Gastroesophageal sphincter (tissue), 4 donors: ENCODE data around the gene SPAG17. TPM values are rescaled to one million over a fixed set of nuclear protein-coding genes. Genes with fewer than 3 reads are reported as not detected.

Experiments used
- ATAC-seq: fragments of 150-250 bp; one replicate; pipeline ENCODE4 v1.9.1; 2016; ENCODE audit warnings: mild to moderate bottlenecking, moderate library complexity
- H3K27ac ChIP-seq, 4 donors: fragments of 200-600 bp; sonication (generic) in 3 of 4; 1 replicate in 3 of 4; 2 replicates in 1 of 4; pipeline ENCODE4 v1.5.1; 2016 to 2019
- H3K27me3 ChIP-seq: fragments of 200-600 bp; sonication (generic); one replicate; pipeline ENCODE4 v1.5.1; 2019
- H3K36me3 ChIP-seq, 2 donors: fragments of 200-600 bp; sonication (generic); one replicate each; pipeline ENCODE4 v1.5.1; 2019; ENCODE audit warnings: control low read depth in 1 of 2
- H3K4me1 ChIP-seq, 3 donors: fragments of 200-600 bp; sonication (generic); 1 replicate in 2 of 3; 2 replicates in 1 of 3; pipeline ENCODE4 v1.5.1; 2016 to 2019; ENCODE audit warnings: control low read depth in 2 of 3
- H3K4me3 ChIP-seq, 2 donors: fragments of 200-600 bp; sonication (generic); one replicate each; pipeline ENCODE4 v1.5.1; 2019; ENCODE audit warnings: mild to moderate bottlenecking in 1 of 2, moderate library complexity in 1 of 2
- H3K9me3 ChIP-seq, 3 donors: fragments of 200-600 bp; sonication (generic); one replicate each; pipeline ENCODE4 v1.5.1; 2017 to 2019; ENCODE audit warnings: control low read depth in 2 of 3
- CTCF ChIP-seq, 4 experiments: fragments of 200-600 bp in 2 of 4; fragments of 450-650 bp in 2 of 4; sonication (generic) in 1 of 4; IDR thresholded peaks; one replicate each; pipeline ENCODE4 v1.5.1; 2017 to 2019; ENCODE audit warnings: antibody characterized with exemption in 4 of 4, mild to moderate bottlenecking in 2 of 4, moderate library complexity in 2 of 4
- EP300 ChIP-seq: sonication (generic); formaldehyde crosslinking; IDR thresholded peaks from one replicate; pipeline ENCODE4 v1.6.1; 2017; ENCODE audit warnings: antibody characterized with exemption, mild to moderate bottlenecking
- POLR2A ChIP-seq, 2 donors: fragments of 450-650 bp; IDR thresholded peaks; one replicate each; pipeline ENCODE4 v1.6.1; 2017; ENCODE audit warnings: antibody characterized with exemption in 2 of 2, mild to moderate bottlenecking in 2 of 2, moderate library complexity in 1 of 2
- POLR2AphosphoS5 ChIP-seq: sonication (generic); formaldehyde crosslinking; IDR thresholded peaks from one replicate; pipeline ENCODE4 v1.6.1; 2017; ENCODE audit warnings: antibody characterized with exemption
- WGBS, 2 donors: methylation state at CpG; one replicate each; pipeline ENCODE4 v1.1.5; 2018; ENCODE audit warnings: low coverage in 1 of 2; 5-methylcytosine and 5-hydroxymethylcytosine counted together
- total RNA-seq, 4 donors: library from RNA; depleted of rRNA; stranded (reverse); fragments of >200 nt; gene quantifications; one replicate each; pipeline ENCODE4 v1.1.0, GENCODE V29; 2016

The SPAG17 gene
- total RNA-seq, 4 donors from 2014 or later: 0.13 to 2.2 (median 0.42) TPM

- H3K27ac ChIP-seq: no peak overlapping the region
- no peaks in the 10 kb centered on the region for H3K36me3 ChIP-seq
- peaks cover 0 to 10% (median 0%) of the 10 kb centered on the region in 3 donors for H3K4me1 ChIP-seq
- no peaks in the 10 kb centered on the region for H3K27me3 ChIP-seq
- WGBS, 2 donors: 76 to 83% methylated on average over 2 to 3 of the region's 4 CpGs
- TF ChIP-seq POLR2AphosphoS5 (no peak), CTCF (IDR thresholded peaks at IDR 0.05) (no peak)
- H3K4me3 ChIP-seq: no peak overlapping the region
- ATAC-seq: no peak
- H3K9me3 ChIP-seq: no peaks in the 10 kb centered on the region
Observed at GRCh38 chr1:118186026-118186425, 998 bp upstream of the SPAG17 start.

- Histone ChIP-seq H3K36me3 (no peaks in the 10 kb centered on the region), H3K4me3 (peak overlapping the region in 1 of 2 donors; percentile 47), H3K27ac (no peak overlapping the region), H3K4me1 (peaks cover 0 to 10% (median 0%) of the 10 kb centered on the region in 3 donors), H3K27me3 (no peaks in the 10 kb centered on the region), H3K9me3 (no peaks in the 10 kb centered on the region)
- no peak for ATAC-seq
- WGBS, 2 donors: 38 to 56% methylated on average over 4 to 5 of the region's 11 CpGs
- no peak for TF ChIP-seq EP300
- no peak for TF ChIP-seq POLR2AphosphoS5
- TF ChIP-seq POLR2A (IDR thresholded peaks at IDR 0.05): no peak
- no peak for TF ChIP-seq CTCF (IDR thresholded peaks at IDR 0.05)
Observed at GRCh38 chr1:118184739-118185083, 317 bp downstream of the SPAG17 start.

- Histone ChIP-seq H3K9me3 (no peaks in the 10 kb centered on the region), H3K4me3 (no peak overlapping the region), H3K27me3 (no peaks in the 10 kb centered on the region), H3K4me1 (peaks cover 0 to 10% (median 0%) of the 10 kb centered on the region in 3 donors), H3K27ac (no peak overlapping the region), H3K36me3 (no peaks in the 10 kb centered on the region)
- ATAC-seq: no peak
- TF ChIP-seq CTCF (IDR thresholded peaks at IDR 0.05) (no peak), POLR2A (IDR thresholded peaks at IDR 0.05) (no peak), EP300 (no peak), POLR2AphosphoS5 (no peak)
- 60 to 66% methylated on average over 2 of the region's 2 CpGs for WGBS, 2 donors
Observed at GRCh38 chr1:118183586-118183985, 1.4 kb downstream of the SPAG17 start.

- Histone ChIP-seq H3K4me1 (no peaks in the 10 kb centered on the region), H3K36me3 (no peaks in the 10 kb centered on the region), H3K27me3 (no peaks in the 10 kb centered on the region), H3K4me3 (no peak overlapping the region), H3K9me3 (peaks cover 0 to 16% (median 0%) of the 10 kb centered on the region in 3 donors), H3K27ac (no peak overlapping the region)
- no peak for ATAC-seq
- TF ChIP-seq POLR2AphosphoS5 (no peak), POLR2A (IDR thresholded peaks at IDR 0.05) (no peak), CTCF (IDR thresholded peaks at IDR 0.05) (no peak), EP300 (no peak)
- WGBS, 2 donors: 94 to 100% methylated on average over 3 of the region's 3 CpGs
Observed at GRCh38 chr1:118177998-118178397, 7.0 kb downstream of the SPAG17 start.

- H3K36me3 ChIP-seq: no peaks in the 10 kb centered on the region
- H3K27me3 ChIP-seq: no peaks in the 10 kb centered on the region
- no peak overlapping the region for H3K4me3 ChIP-seq
- H3K9me3 ChIP-seq: peaks cover 0 to 6% (median 0%) of the 10 kb centered on the region in 3 donors
- no peak for ATAC-seq
- TF ChIP-seq POLR2AphosphoS5: no peak
- TF ChIP-seq EP300: no peak
- no peak for TF ChIP-seq CTCF (IDR thresholded peaks at IDR 0.05)
- no peak for TF ChIP-seq POLR2A (IDR thresholded peaks at IDR 0.05)
- no peak overlapping the region for H3K27ac ChIP-seq
- 40 to 54% methylated on average over 1 of the region's 1 CpG for WGBS, 2 donors
- no peaks in the 10 kb centered on the region for H3K4me1 ChIP-seq
Observed at GRCh38 chr1:118169016-118169415, 16.0 kb downstream of the SPAG17 start.
